Measurements from ENCODE around the gene TSPAN17.

TSPAN17 gene

DNA sequence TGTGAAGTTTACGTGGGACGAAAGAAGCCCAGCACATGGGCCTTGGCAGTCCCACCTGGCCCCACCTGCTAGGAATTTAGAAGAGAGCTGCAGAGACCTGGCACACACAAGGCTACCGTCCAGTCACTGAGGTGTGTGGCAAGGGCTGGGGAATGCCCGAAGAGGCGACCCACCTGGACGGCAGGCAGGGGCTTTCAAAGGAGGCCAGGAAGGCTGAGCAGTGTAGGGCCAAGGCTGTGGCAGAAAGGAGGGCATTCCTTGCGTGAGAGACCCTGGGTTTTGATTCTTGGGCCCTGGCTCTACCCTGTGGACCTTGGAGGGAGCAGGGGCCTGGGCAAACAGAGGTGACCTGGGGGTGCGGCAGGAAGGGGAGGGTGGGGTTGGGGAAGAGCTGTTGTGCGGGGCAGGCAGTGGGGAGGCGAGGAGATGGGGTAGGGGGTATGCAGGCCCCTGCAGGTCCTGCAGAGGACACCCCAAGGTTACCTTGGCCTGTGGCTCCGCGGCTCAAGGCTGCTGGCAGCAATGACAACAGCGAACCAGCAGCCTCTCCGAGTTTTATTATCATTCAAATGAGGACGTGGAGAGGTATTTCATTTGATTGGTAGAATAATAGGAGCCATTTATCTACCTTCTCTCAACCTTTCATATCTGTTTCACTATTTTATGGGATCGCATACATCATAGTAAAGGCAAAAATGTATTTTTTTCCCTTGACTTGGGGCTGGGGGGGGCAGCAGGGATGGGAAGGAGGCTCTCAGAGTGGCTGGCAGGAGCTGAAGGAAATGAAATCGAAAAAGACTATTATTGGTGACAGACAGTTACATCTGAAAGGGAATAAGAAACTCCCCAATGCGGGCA is 24.8 kb downstream of the TSPAN17 start:
- peaks cover 57% of the 10 kb centered on the region for H3K27me3 ChIP-seq (ENCODE audit: insufficient read depth, low read length)
- H2AFZ ChIP-seq (ENCODE audit: low read length, unreplicated experiment), result no peak overlapping the region
- peaks cover 17% of the 10 kb centered on the region for H3K4me1 ChIP-seq (ENCODE audit: control insufficient read depth, insufficient read depth, low read length, unreplicated experiment)
- H3K79me2 ChIP-seq (ENCODE audit: control insufficient read depth, insufficient read depth, low read length, unreplicated experiment), result no peaks in the 10 kb centered on the region
- H3K4me3 ChIP-seq (ENCODE audit: low read depth, low read length), result no peak overlapping the region
- H3K36me3 ChIP-seq (ENCODE audit: insufficient read depth, low read length), result no peaks in the 10 kb centered on the region
- no peak overlapping the region for H3K27ac ChIP-seq (ENCODE audit: low read depth, low read length)

DNA sequence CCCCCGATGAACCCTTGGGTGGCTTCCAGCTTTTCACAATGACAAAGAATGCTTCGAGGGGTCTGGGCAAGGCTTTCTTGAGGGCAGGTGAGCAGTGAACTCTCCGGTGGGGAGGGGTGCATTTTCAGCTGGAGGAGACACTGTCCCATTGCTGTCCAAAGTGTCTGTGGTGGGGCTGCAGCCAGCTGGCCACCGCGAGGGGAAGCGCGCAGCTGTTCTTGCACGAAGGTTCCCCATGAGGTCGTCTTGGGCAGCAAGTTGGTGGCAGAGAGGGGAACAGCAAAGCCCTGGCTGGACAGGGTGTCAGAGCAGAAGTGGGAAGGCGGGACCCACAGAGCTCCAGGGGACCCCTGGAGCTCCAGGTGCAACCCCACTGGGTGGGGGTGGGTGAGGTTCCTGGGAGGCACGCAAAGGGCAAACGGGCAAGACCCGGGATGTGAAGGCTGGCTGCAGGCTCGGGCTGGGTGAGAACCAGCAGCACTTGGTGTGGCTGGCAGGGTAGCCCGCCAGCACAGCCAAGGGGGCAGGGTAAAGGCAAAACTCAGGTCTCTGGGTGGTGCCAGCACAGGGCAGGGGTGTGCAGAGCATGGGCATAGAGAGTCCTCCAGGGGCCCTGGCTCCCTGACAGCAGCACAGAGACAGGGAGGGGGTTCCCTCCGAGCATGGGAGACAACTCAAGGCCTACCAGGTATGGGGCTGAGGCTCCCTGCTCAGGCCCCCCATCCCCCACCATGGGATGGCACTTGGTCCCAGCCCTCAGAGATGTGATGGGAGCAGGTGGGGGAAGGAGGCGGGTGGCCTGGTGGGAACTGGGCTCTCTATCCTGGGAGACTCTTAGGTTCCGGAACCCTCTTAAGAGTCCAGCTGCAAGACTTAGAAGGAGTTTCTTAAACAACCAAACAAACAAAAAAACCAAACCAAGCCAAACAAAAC is 26.6 kb downstream of the TSPAN17 start:
- H3K79me2 ChIP-seq (ENCODE audit: control insufficient read depth, insufficient read depth, low read length, unreplicated experiment), result no peaks in the 10 kb centered on the region
- H3K27ac ChIP-seq (ENCODE audit: low read depth, low read length), result no peak overlapping the region
- H2AFZ ChIP-seq (ENCODE audit: low read length, unreplicated experiment), result no peak overlapping the region
- no peak overlapping the region for H3K4me3 ChIP-seq (ENCODE audit: low read depth, low read length)
- peaks cover 48% of the 10 kb centered on the region for H3K27me3 ChIP-seq (ENCODE audit: insufficient read depth, low read length)
- peaks cover 18% of the 10 kb centered on the region for H3K4me1 ChIP-seq (ENCODE audit: control insufficient read depth, insufficient read depth, low read length, unreplicated experiment)
- H3K36me3 ChIP-seq (ENCODE audit: insufficient read depth, low read length), result no peaks in the 10 kb centered on the region

DNA sequence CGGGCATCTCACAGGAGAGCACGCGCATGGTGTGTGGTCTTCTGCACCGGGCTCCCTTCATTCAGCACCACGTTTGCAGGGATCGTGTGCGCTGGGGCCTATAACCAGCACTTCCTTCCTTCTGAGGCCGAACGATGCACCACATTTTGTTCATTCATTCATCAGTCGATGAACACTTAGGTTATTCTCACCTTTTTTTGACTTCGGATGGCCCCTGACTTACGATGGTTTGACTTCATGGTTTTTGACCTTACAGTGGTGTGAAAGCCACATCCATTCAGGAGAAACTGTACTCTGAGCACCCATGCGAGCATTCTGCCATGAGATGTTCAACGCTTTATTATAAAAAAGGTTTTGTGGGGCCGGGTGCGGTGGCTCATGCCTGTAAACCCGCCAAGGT is 27.5 kb downstream of the TSPAN17 start:
- Histone ChIP-seq H3K27me3 (ENCODE audit: insufficient read depth, low read length) (peaks cover 48% of the 10 kb centered on the region), H3K4me1 (ENCODE audit: control insufficient read depth, insufficient read depth, low read length, unreplicated experiment) (peaks cover 18% of the 10 kb centered on the region), H3K4me3 (ENCODE audit: low read depth, low read length) (no peak overlapping the region), H3K27ac (ENCODE audit: low read depth, low read length) (no peak overlapping the region), H3K79me2 (ENCODE audit: control insufficient read depth, insufficient read depth, low read length, unreplicated experiment) (no peaks in the 10 kb centered on the region), H3K36me3 (ENCODE audit: insufficient read depth, low read length) (no peaks in the 10 kb centered on the region), H2AFZ (ENCODE audit: low read length, unreplicated experiment) (no peak overlapping the region)

DNA sequence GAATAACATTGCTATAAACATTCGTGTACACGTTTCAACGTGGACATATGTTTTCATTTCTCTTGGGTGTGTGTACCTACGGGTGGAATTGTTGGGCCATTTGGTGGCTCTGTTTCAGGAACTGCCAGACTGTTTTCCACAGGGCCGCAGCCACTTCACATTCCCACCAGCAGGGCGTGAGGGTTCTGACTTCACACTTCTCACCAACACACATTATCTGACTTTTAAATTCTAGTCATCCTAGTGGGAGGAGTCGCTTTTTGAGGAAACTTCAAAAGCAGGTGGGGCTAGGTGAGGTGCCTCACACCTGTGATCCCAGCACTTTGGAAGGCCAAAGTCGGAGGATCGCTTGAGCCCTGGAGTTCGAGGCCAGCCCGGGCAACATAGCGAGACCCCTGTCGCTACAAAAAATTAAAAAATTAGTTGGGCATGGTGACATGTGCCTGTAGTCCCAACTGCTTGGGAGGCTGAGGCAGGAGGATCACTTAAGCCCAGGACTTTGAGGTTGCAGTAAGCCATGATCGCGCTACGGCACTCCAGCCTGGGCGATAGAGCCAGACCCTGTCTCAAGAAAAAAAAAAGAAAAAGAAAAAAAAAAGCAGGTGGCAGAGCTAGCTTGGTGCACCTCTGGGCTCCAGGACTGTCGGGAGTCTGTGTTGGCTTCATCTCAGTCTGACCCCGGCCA is 28.5 kb downstream of the TSPAN17 start:
- peaks cover 48% of the 10 kb centered on the region for H3K27me3 ChIP-seq (ENCODE audit: insufficient read depth, low read length)
- H3K79me2 ChIP-seq (ENCODE audit: control insufficient read depth, insufficient read depth, low read length, unreplicated experiment), result no peaks in the 10 kb centered on the region
- H3K4me3 ChIP-seq (ENCODE audit: low read depth, low read length), result no peak overlapping the region
- no peak overlapping the region for H3K27ac ChIP-seq (ENCODE audit: low read depth, low read length)
- no peaks in the 10 kb centered on the region for H3K36me3 ChIP-seq (ENCODE audit: insufficient read depth, low read length)
- H3K4me1 ChIP-seq (ENCODE audit: control insufficient read depth, insufficient read depth, low read length, unreplicated experiment), result peaks cover 18% of the 10 kb centered on the region
- H2AFZ ChIP-seq (ENCODE audit: low read length, unreplicated experiment), result no peak overlapping the region

DNA sequence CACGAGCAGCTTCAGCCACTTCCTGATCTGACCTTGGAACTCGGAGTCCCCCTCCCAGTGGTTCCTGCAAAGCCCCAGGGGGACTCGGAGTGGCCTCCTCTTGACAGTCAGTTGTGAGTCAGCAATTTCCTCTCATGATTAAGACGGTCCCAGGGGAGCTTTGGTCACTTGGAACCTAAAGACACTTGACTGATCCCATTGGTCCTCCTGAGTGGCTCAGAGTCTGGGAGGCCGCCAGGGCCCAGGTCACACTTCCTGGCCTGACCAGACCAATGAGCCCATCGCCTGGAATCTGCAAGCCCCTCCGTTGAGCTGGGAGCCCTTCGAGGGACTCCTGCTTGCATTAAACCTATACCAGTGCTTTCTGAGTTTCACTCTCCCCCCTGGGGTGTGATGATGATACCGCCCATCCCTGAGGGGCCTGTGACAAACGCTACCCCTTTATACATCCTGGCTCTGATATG is 29.1 kb downstream of the TSPAN17 start:
- no peaks in the 10 kb centered on the region for H3K36me3 ChIP-seq (ENCODE audit: insufficient read depth, low read length)
- H2AFZ ChIP-seq (ENCODE audit: low read length, unreplicated experiment), result no peak overlapping the region
- peaks cover 50% of the 10 kb centered on the region for H3K27me3 ChIP-seq (ENCODE audit: insufficient read depth, low read length)
- peaks cover 18% of the 10 kb centered on the region for H3K4me1 ChIP-seq (ENCODE audit: control insufficient read depth, insufficient read depth, low read length, unreplicated experiment)
- no peak overlapping the region for H3K4me3 ChIP-seq (ENCODE audit: low read depth, low read length)
- H3K79me2 ChIP-seq (ENCODE audit: control insufficient read depth, insufficient read depth, low read length, unreplicated experiment), result no peaks in the 10 kb centered on the region
- no peak overlapping the region for H3K27ac ChIP-seq (ENCODE audit: low read depth, low read length)

DNA sequence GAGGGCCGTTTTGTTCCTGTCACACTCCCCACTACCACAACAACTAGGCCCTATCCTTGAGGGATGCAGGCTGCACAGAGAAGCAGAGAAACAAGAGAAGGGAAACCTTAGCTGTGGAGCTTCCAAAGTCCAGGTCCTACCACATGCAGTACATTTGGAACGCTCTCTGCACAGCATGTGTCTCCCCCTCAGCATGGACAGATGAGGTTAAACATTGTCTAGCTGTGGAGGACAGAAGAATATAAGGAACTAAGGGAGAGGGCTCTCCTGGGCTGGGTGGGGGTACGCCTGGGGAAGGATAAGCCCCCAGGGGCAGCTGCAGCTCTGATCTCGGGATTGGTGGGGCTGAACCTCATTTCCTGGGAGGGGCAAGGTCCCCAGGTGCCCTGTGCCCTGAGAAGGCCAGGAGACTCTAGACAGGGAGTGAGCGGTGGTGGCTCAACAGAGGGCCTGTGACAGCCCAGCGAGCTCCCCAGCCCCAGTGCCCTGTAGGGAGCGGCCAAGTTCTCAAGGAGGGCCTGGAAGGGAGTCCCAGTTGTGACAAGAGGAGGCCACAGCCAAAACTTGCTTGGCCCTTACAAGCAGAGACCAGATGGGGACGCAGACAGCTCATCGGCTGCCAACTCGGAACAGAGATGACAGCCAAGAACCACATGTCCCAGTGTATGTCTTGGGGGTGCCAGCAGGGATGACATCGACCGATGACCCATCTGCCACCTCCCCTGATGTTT is 30.1 kb downstream of the TSPAN17 start:
- Histone ChIP-seq H3K36me3 (ENCODE audit: insufficient read depth, low read length) (no peaks in the 10 kb centered on the region), H3K4me3 (ENCODE audit: low read depth, low read length) (no peak overlapping the region), H3K27me3 (ENCODE audit: insufficient read depth, low read length) (peaks cover 52% of the 10 kb centered on the region), H3K27ac (ENCODE audit: low read depth, low read length) (no peak overlapping the region), H3K79me2 (ENCODE audit: control insufficient read depth, insufficient read depth, low read length, unreplicated experiment) (no peaks in the 10 kb centered on the region), H3K4me1 (ENCODE audit: control insufficient read depth, insufficient read depth, low read length, unreplicated experiment) (peaks cover 18% of the 10 kb centered on the region), H2AFZ (ENCODE audit: low read length, unreplicated experiment) (no peak overlapping the region)

DNA sequence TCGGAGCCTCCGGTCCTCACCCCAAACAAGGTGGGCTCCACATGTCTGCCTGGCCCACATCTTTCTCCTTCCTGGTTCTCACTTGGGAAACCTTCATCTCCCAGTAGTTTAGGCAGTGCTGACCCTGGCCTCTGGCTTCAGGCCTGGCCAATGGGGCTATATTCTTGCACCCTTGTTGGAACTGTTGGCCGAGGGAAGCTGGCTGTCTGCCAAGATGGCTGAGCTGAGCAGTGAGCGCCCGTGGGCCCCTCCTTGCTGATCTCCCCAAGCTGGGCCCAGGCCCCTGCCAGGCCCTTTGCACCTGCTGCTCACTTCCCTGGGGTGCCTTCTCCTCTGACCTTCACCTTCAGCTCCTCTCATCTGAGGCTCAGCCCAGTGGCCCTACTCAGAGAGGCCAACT is 31.3 kb downstream of the TSPAN17 start:
- no peaks in the 10 kb centered on the region for H3K36me3 ChIP-seq (ENCODE audit: insufficient read depth, low read length)
- no peaks in the 10 kb centered on the region for H3K79me2 ChIP-seq (ENCODE audit: control insufficient read depth, insufficient read depth, low read length, unreplicated experiment)
- H2AFZ ChIP-seq (ENCODE audit: low read length, unreplicated experiment), result no peak overlapping the region
- H3K4me1 ChIP-seq (ENCODE audit: control insufficient read depth, insufficient read depth, low read length, unreplicated experiment), result peaks cover 18% of the 10 kb centered on the region
- H3K4me3 ChIP-seq (ENCODE audit: low read depth, low read length), result no peak overlapping the region
- no peak overlapping the region for H3K27ac ChIP-seq (ENCODE audit: low read depth, low read length)
- peaks cover 58% of the 10 kb centered on the region for H3K27me3 ChIP-seq (ENCODE audit: insufficient read depth, low read length)

DNA sequence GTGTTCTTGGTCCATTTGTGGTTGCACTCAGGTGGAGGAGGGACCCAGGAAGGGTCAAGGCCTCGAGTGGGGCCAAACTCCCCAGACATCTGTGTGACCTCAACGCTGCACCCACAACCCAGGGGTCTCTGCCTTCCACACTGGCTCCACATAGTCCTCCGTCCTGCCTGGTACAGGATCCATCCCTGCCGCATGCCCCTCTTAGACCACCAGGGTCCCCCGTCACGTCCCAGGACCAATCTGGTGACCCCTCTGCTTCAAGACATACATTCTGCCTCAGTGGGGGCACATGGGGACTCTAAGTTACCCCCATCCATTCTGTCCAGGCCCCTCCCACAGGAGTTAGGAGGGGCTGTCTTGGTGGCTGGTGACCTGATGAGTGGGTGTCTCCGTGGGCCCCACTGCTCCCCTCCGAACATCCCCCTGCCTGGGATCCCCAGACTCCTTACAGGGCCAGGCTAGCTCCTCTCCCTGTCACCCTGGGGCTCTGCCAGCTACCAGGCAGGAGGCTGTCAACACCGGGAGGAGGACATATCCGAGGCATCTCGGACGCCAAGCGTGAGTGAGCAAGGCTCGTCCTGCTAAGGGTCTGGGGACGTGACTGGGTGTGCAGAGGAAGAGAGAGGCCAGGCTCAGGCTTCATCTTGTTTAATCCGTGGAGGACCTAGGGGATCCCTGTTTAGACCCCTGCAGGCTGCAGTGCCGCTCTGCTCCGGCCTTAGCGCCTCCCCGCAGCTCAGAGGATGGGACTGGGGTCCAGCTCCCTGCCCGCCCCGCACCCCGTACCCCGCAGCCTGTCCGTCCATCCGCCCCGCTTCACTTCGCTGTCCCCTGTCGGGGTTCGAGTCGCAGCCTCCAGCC is 32.3 kb downstream of the TSPAN17 start:
- H2AFZ ChIP-seq (ENCODE audit: low read length, unreplicated experiment), result no peak overlapping the region
- no peak overlapping the region for H3K4me3 ChIP-seq (ENCODE audit: low read depth, low read length)

DNA sequence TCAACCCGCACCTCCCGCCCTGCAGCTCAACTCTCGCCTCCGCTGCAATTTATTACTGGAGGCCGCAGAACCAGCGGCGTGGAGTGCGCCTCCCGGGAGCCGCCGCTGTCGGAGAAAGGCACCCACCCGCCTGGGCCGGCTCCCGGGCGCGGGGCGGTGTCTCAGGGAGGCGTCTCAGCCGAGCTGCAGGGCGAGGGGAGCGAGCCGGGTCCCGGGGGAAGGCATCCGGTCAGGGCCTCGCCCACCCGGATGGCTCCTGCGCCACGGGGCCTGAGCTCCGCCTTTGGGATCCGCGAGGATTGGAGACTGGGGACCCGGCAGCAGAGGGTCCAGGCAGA is 32.9 kb downstream of the TSPAN17 start:
- no peaks in the 10 kb centered on the region for H3K79me2 ChIP-seq (ENCODE audit: control insufficient read depth, insufficient read depth, low read length, unreplicated experiment)
- peaks cover 18% of the 10 kb centered on the region for H3K4me1 ChIP-seq (ENCODE audit: control insufficient read depth, insufficient read depth, low read length, unreplicated experiment)
- no peak overlapping the region for H2AFZ ChIP-seq (ENCODE audit: low read length, unreplicated experiment)
- H3K27ac ChIP-seq (ENCODE audit: low read depth, low read length), result no peak overlapping the region
- peaks cover 72% of the 10 kb centered on the region for H3K27me3 ChIP-seq (ENCODE audit: insufficient read depth, low read length)
- no peaks in the 10 kb centered on the region for H3K36me3 ChIP-seq (ENCODE audit: insufficient read depth, low read length)
- H3K4me3 ChIP-seq (ENCODE audit: low read depth, low read length), result no peak overlapping the region

More for the DNA sequence above, 32.3 kb downstream of the TSPAN17 start:
- H3K4me1 ChIP-seq (ENCODE audit: control insufficient read depth, insufficient read depth, low read length, unreplicated experiment), result peaks cover 18% of the 10 kb centered on the region
- H3K27me3 ChIP-seq (ENCODE audit: insufficient read depth, low read length), result peaks cover 66% of the 10 kb centered on the region
- no peaks in the 10 kb centered on the region for H3K36me3 ChIP-seq (ENCODE audit: insufficient read depth, low read length)
- no peaks in the 10 kb centered on the region for H3K79me2 ChIP-seq (ENCODE audit: control insufficient read depth, insufficient read depth, low read length, unreplicated experiment)
- no peak overlapping the region for H3K27ac ChIP-seq (ENCODE audit: low read depth, low read length)
